Lower lobe of right lung (tissue), 2 donors: ENCODE data around the gene NFAM1. TPM values are rescaled to one million over a fixed set of nuclear protein-coding genes. Genes with fewer than 3 reads are reported as not detected.

Experiments used
- ATAC-seq, 2 donors: fragments of 200-7000 bp; cut with Tn5 transposase; one replicate each; pipeline ENCODE4 v1.9.1; 2020 to 2022; ENCODE audit warnings: mild to moderate bottlenecking in 2 of 2, moderate library complexity in 2 of 2
- DNase-seq: peaks from one replicate; pipeline ENCODE4 v3.0.0-alpha.2; 2020
- H3K27ac ChIP-seq: fragments of 200-600 bp; one replicate; pipeline ENCODE4 v1.8.0; 2022
- H3K27me3 ChIP-seq: fragments of 200-600 bp; one replicate; pipeline ENCODE4 v1.8.0; 2022; ENCODE audit warnings: low read depth
- H3K36me3 ChIP-seq: fragments of 200-600 bp; one replicate; pipeline ENCODE4 v1.8.0; 2022; ENCODE audit warnings: mild to moderate bottlenecking
- H3K4me1 ChIP-seq: fragments of 200-600 bp; one replicate; pipeline ENCODE4 v1.8.0; 2022
- H3K4me3 ChIP-seq: fragments of 200-600 bp; one replicate; pipeline ENCODE4 v1.8.0; 2022; ENCODE audit warnings: mild to moderate bottlenecking
- H3K9me3 ChIP-seq: fragments of 200-600 bp; one replicate; pipeline ENCODE4 v1.8.0; 2022
- intact Hi-C: fragments of 100-400 bp; cut with DNase I; formaldehyde crosslinking; loops from one replicate; pipeline ENCODE4 v1.11.0; 2022
- total RNA-seq: library from RNA; stranded (reverse); fragmentation: NEBNext Ultra II Directional; extraction: Animal tissue kit (Norgen Biotek cat#: 25700); gene quantifications from one replicate; pipeline ENCODE4 v1.2.1, GENCODE V29; 2021
- TF ChIP-seq, protein P1 (sequence below): fragments of 200-600 bp; IDR thresholded peaks from one replicate; pipeline ENCODE4 v1.8.0; 2022; ENCODE audit warnings: antibody characterized with exemption, mild to moderate bottlenecking
- donor health status: DM: no; HTN: yes; CAD: no; lungs with severe emphysema.

NFAM1 gene
- total RNA-seq, 1 donor from 2014 or later = 21.8 TPM

DNA sequence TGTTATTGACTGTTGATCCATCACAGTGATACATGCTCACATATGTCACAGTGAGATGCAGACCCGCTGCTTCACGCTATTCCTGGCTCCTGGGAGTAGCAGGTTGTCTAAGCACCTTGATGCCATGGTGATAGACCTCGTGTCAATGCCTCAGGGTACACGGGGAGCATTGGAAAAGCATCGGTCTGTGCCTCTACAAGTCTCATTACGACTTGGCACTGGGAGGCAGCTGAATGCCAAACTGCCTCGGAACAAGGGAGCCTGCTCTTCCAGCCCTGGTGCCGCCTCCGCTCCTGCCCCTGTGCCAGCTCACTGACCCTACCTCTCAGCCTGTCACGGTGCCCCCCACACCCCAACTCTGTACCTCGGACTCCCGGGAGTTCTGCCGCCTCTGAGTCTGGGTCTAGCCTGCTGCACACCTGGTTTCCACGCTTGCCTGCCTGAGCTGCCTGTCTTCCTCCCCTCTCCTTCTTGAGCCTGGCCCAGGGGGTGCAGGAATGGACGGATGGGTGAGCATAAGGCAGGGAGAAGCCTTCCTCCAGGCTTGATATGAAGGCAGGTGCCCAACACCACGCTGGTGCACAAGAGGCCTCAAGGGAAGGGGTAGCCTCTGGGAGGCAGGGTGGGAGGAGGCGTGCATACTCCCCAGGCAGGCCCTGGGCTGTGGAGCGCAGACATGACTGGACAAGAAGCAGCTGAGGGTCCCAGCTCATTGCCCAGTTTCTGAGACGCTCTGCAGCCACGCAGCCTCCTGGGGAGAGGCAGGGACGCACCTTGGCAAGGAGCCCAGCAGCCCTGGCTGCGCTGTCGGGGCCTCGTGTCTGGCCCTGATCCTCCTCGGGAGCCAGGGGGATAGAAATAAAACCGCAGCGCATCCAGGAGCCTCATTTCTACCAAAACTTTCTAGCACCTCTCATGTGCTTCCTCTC, 1.8 kb upstream of the NFAM1 start:
- intact Hi-C loops = no loop called here
- peaks cover 26% of the 10 kb centered on the region for H3K4me1 ChIP-seq
- peaks cover 18% of the 10 kb centered on the region for H3K27me3 ChIP-seq
- no peak overlapping the region for H3K27ac ChIP-seq
- no peak overlapping the region for H3K4me3 ChIP-seq
- no peaks in the 10 kb centered on the region for H3K36me3 ChIP-seq
- TF ChIP-seq, protein P1, sequence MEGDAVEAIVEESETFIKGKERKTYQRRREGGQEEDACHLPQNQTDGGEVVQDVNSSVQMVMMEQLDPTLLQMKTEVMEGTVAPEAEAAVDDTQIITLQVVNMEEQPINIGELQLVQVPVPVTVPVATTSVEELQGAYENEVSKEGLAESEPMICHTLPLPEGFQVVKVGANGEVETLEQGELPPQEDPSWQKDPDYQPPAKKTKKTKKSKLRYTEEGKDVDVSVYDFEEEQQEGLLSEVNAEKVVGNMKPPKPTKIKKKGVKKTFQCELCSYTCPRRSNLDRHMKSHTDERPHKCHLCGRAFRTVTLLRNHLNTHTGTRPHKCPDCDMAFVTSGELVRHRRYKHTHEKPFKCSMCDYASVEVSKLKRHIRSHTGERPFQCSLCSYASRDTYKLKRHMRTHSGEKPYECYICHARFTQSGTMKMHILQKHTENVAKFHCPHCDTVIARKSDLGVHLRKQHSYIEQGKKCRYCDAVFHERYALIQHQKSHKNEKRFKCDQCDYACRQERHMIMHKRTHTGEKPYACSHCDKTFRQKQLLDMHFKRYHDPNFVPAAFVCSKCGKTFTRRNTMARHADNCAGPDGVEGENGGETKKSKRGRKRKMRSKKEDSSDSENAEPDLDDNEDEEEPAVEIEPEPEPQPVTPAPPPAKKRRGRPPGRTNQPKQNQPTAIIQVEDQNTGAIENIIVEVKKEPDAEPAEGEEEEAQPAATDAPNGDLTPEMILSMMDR = no peak
- DNase-seq = no peak
- H3K9me3 ChIP-seq = no peaks in the 10 kb centered on the region
- ATAC-seq = no peak

DNA sequence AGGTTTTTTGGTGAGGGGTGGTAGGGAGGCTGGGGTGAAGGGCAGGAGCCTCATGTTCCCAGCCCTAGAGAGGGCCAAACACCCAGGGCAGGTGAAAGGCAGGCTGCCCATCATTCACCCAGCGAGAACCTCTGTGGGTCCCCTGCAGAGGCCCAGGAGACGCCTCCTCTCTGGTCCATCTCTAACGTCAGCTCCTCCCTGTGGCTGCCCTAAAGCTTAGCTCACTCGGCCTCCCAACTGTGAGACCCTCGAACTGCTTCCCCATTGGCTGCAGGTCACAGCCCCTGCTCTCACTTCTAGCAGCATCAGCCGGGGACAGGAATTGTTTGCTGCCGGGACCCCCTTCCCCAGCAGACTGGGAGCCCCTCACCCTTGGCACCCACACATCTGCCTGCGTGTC, 615 bp upstream of the NFAM1 start:
- Histone ChIP-seq H3K36me3 (no peaks in the 10 kb centered on the region), H3K27me3 (peaks cover 23% of the 10 kb centered on the region), H3K4me1 (peaks cover 22% of the 10 kb centered on the region), H3K4me3 (peak overlapping the region; percentile 55), H3K9me3 (no peaks in the 10 kb centered on the region), H3K27ac (peak overlapping the region; percentile 74)
- ATAC-seq (no peak), DNase-seq (no peak)
- TF ChIP-seq, protein P1 = no peak
- intact Hi-C loops = no loop called here

DNA sequence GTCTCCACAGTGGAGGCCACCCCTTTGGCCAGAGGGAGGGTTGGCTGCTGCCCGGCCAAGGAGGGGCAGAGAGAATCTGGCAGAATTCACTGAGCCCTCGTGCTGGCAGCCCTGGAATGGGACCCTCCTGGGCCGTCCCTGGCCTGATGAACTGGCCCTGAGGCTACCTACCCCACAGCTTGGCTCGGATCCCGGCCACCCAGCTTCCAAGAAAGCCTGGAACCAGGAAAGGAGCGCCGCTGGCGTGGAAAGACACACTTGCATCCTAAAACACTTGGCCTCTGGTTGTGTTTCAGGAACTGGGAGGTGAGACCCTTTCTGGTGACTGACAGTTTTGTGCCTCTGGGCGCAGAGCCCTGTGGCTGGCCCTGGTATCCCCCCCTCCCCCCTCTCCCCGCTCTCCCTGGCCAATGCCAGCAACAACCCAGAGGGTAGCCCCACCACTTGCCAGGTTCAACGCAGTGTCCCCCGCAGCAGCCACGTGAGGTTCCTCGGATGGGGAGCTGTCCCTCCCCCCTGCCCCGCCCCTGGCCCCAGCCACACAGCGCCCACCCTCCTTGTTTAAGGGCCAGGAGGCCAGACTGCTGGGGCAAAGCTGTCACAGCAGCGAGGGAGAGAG, 693 bp downstream of the NFAM1 start:
- Histone ChIP-seq H3K36me3 (no peaks in the 10 kb centered on the region), H3K4me3 (peak overlapping the region; percentile 55), H3K27ac (peak overlapping the region; percentile 74), H3K27me3 (peaks cover 23% of the 10 kb centered on the region), H3K9me3 (no peaks in the 10 kb centered on the region), H3K4me1 (peaks cover 10% of the 10 kb centered on the region)
- TF ChIP-seq, protein P1 = no peak
- no peak for DNase-seq
- peak in 1 of 2 donors; percentile 10 for ATAC-seq
- intact Hi-C loops = no loop called here

DNA sequence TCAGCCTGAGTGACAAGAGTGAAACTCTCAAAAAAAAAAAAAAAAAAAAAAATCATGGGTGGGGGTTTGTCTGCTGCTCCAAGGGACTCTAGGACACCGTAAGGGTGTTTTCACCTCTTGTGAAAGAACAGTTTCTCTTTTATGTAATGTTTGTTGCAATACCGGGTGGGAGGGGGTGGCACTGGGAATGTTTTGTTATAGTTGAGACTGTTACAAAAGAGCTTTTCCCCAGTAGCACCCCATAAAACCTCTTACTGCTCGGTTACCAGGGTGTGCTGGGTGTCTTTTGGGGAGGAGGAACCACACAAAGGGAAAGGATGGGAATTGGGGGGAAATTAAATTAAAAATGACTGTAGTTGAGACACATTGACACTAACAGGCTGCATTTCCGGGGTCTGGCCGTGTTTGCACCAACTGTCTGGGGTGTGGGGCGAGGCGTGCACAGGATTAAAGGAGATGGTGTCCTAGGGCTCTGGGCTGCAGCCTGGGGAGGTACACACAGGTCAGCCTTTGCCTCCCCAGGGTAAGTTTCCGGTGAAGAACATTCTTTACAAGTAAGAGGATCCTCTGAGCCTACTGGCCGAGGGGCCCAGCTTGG, 1.6 kb downstream of the NFAM1 start:
- peak overlapping the region; percentile 55 for H3K4me3 ChIP-seq
- ATAC-seq = peak; percentile 28 to 39
- peaks cover 23% of the 10 kb centered on the region for H3K27me3 ChIP-seq
- no peaks in the 10 kb centered on the region for H3K9me3 ChIP-seq
- intact Hi-C loops = no loop called here
- H3K27ac ChIP-seq = no peak overlapping the region
- H3K36me3 ChIP-seq = no peaks in the 10 kb centered on the region
- TF ChIP-seq, protein P1 = no peak
- H3K4me1 ChIP-seq = peaks cover 1% of the 10 kb centered on the region
- DNase-seq = no peak

DNA sequence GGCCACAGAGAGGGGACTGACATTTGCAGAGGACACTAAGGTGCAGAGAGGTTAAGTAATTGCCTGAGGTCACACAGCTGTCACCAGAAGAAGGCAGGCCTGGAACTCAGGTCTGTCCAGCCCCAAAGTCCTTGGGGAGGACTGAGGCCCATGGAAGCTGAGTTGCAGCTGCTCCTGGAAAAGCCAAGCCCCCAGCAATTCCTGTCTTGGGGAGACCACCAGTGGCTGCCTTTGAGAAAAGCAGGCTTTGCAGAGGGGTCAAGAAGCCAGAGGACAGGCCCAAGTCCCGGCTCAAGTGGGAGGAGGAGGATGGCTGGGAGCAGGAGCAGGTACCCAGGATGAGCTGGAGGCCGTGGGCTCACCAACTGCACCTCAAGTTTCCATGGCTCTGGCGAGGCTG, 3.4 kb downstream of the NFAM1 start:
- intact Hi-C loops = no loop called here
- Histone ChIP-seq H3K4me1 (no peaks in the 10 kb centered on the region), H3K27ac (no peak overlapping the region), H3K9me3 (no peaks in the 10 kb centered on the region), H3K36me3 (no peaks in the 10 kb centered on the region), H3K27me3 (peaks cover 18% of the 10 kb centered on the region), H3K4me3 (no peak overlapping the region)
- no peak for DNase-seq
- TF ChIP-seq, protein P1 = no peak
- no peak for ATAC-seq
